RPMI7951 (cell line): ENCODE data around the gene KIAA0930. TPM values are rescaled to one million over a fixed set of nuclear protein-coding genes. Genes with fewer than 3 reads are reported as not detected.

ENCODE experiments used
- DNase-seq: peaks from one replicate; pipeline ENCODE4 v3.0.0-alpha.2; 2012; ENCODE audit warnings: low read depth
- total RNA-seq: library from RNA; depleted of rRNA; stranded (reverse); fragments of >200 nt; shearing (Covaris generic); gene quantifications from 2 replicates; pipeline ENCODE4 v1.2.3, GENCODE V29; 2014

KIAA0930 gene
- total RNA-seq, 1 experiment from 2014 or later, result 29.2 TPM

DNA sequence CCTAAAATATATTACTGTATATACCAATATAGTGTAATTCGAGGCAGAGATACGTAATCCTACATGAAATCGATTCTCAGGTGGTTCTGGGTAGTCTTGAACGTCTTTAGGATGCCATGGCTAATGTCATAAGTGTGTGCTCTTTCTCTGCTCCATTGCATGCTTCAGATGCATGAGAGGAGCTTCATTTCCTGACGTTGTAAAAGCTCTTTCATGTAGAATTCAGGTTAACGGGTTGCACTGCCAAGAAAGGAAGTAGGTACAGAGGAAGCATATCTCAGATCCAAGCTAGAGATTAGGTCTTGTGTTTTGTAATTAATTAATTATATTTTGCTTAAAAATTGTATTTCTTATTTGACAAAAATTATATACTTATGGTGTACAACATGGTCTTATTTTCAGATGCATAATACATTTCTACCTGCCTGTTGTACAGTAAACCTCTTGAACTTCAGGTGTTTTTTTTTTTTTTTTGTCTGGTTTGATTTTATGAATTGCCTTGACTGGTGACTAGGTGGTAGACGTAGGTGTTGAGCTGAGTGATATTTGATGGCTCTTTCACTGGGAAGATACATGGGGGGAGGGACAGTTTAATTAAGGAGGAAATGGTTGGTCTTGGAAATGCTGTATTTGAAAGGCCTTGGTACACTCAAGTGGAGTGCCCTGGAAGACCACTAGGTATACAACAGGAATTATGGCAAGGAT lies 67.7 kb downstream of the KIAA0930 start:
- no peak for DNase-seq

DNA sequence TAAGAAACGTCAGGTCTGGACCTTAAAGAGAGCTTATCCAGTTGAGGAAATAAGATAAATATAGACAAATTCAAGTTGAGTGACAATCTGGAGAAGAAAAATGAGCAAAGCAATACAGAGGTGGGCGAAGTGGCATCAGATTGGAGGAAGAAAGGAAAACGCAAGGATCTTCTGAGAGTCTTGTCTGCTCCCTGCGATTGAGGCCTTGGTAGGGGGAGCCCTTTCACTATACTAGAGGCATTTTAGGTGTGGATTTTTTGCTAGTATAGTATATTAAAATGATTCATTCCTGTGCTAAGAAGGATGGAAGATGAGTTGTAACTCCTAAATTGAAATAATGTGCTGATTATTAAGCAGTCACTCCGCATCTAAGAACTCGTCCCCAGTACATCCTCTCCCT lies 68.9 kb downstream of the KIAA0930 start:
- no peak for DNase-seq

DNA sequence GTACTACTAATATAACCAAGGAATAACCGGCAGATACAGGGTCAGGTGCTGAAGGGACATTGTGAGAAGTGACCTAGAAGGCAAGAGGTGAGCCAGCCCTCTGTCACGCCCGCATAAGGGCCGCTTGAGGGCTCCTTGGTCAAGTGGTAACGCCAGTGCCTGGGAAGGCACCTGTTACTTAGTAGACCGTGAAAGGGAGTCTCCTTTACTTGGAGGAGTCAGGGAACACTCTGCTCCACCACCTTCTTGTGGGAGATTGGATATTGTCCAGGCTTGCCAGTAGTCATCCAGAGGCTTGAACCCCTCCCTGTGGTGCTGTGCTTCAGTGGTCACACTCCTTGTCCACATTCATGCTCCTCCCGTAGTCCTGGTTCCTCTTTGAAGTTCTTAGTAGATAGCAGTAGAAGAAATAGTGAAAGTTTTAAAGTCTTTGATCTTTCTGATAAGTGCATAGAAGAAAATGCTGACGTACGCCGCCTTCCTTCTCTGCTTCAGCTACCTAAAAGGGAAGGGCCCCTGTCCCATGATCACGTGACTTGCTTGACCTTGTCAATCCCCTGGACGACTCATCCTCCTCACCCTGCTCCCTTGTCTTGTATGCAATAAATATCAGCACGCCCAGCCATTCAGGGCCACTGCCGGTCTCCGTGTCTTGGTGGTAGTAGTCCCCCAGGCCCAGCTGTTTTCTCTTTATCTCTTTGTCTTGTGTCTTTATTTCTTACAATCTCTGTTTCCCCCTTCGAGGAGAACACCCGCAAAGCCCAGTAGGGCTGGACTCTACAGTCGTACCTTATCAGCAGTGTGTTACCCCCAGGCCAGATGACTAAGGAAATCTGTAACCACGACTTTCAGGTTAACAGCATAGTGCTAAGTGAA lies 70.9 kb downstream of the KIAA0930 start:
- DNase-seq, result peak; percentile 65

DNA sequence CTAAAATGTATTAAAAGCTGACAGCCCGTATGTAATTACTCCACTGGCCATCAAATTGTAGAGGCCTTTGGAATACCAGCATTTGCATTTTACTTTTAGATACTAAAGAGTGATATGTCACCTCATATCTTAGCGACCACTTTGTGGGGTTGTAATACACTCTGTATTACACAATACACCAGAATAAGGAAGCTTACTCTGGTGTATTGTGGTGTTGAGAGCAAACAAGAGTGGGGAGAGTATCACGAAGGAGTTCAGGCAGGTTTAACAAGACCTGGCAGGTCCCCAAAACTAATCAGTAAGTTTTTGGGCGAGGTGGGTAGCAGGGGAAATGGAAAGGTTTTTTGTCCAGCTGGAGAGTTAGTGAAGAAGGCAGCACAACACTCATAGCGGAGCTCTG lies 73.8 kb downstream of the KIAA0930 start:
- DNase-seq, result no peak

DNA sequence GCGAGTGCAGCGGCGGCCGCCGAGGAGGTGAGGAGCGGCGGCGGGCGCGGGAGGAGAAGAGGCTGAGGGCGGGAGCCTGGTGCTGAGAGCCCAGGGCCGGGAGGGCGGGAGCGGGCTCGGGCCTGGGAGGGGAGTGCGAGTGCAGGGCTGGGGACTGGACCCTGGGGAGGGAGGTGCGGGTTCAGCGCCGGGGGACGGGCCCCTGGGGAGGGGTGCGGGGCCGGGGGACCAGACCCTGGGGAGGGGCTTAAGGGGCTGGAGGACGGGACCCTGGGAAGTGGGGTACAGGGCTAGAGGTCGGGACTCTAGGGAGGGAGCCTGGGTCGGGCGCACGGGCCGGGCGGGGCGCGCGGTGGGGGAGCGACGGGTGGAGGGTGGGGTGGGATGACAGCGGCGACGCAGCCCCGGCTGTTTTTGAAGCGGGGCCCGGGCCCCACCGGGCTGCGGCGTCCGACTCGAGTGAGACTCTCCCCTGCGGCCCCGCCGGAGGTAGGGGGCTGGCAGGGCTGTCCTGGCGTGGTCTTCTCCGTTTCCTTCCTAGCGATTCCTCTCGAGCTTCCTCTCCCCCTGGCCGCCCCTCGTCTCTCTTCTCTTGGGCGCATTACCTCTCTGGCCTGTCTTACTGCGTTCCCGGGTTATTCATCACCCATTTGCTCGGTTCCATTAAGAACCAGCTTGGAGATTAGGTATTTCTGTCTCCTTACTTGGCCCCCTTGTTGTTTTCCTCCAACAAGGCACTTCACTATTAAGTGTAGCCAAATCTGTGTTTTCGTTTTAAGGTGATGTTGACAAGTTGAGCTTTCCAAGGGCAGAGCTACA lies 76.2 kb downstream of the KIAA0930 start:
- no peak for DNase-seq

DNA sequence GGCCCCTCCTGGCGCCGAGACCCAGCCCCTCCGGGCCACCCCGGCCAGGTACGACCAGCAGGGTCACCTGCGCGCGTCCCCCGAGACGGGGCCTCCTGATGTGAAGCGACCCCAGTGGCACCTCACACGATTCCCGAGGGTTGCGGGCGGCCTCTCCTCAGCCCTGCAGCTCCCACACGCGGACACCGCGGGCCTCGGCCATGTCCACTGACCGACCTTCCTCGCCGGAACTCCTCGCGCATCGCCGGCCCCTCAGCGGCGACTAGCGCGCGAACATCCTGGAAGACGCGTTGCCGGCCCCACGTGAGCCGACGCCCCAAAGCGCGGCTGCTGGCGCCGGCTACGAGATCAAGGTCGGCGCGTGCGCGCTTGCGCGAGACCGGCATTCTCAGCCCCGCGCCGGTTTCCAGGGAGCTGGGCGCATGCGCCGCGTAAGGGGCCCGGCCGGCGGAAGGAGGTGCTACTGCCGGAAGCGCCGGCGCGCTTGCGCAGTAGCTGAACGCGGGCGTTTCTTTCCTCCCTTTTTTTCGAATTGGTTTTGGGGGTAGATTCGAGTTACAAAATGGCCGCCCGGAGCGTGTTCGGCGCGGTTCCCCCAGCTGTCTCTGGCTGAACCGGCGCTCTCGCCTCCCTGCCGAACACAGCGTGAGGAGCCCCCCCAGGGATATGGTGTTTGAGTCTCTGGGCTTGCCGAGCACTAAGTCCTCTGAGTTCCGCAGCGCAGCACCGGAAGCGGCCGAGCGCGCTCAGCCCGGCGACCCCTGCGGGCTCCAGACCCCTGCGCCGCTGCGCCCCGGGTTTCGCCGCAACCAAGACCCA lies 77.0 kb downstream of the KIAA0930 start, which contains the start of gene NUP50:
TSS of gene NUP50 (plus strand) at position 475 of the 819 bp plus-strand sequence. CDS start 4,253 bp downstream, outside the sequence.
- peak; percentile 90 for DNase-seq

DNA sequence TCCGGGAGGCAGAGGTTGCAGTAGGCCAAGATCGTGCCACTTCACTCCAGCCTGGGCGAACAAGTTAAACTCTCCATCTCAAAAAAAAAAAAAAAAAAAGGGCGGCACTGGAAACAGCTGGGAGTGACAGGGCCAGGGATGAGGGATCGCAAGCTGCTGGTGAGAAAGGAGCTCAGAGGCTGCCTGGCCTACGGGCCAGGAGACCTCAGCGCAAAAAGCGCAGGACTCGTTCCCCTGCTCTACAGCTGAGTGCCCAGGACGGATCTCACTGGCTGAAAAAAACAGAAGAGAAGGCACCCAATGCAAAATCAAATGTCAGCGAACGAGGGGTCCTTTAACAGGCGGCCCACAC lies 77.6 kb downstream of the KIAA0930 start:
- peak; percentile 42 for DNase-seq

DNA sequence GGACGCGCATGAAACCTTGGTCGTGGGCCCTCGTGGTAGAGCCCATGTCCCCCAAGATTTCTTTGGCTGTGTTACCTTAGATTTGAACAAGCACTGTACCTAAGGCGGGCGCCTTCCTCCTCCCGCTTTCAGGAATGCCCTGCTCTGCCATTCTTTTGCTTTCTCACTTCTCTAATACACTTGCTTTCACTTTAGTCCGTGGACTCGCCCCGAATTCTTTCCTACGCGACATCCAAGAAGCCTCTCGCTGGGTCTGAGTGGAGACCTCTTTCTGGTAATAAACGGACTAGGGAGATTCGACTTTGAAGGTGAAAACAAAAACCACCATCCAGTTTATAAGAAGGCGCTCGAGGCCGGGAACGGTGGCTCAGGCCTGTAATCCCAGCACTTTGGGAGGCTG lies 78.2 kb downstream of the KIAA0930 start:
- no peak for DNase-seq

DNA sequence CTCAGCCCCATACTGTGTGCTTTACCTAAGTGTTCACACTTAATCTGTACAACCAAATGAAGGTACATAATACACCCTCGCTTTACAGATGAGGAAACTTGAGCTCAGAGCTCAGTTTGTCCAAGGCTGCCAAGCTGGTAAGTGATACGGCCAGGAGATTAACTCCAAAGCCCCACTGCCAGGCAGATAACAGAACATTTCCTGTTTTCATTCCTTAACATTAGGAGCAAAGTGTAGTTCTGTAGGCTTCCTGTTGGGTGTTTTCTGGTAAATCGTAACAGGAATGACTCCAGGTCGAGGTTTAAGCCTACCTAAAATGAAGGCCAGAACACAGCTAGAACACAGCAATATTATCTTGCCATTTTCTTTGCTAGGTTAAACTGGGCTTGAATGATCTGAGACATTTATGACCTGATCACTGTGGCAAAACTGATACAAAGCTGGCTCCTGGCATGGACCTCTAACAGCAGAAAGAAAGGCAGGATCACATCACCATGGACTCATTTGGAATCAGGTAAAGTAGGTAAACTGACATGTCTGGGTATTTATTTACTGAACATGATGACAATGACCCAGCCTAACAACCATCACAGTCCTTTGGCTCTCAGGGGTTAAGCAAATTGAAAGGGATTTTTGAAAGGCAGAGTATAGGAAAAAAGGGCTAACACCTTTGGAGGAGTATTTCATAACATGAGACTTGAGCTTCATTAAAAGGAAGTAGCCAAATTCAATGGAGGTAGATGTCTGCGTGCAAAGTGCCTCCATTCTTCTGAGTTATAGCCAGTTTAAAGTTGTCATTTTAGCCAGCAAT lies 80.8 kb downstream of the KIAA0930 start:
- no peak for DNase-seq

DNA sequence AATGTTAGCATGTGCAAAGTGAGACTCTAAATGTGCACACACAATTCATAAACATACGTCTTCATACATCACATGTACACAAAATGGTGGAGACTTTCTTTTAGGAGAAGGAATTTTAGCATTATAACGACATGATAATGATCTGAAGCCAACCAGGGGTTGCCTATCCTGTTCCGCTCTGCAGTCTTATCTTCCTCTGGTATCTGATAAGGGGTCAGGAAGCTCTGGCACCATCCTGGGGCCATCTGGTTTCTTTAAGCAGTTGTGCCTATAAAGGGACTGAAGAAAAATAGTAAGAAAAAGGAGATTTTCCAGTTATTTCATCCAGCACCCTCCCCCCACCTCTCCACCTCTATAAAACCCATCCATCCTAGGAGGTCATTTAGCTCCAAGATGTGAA lies 82.8 kb downstream of the KIAA0930 start:
- DNase-seq, result no peak

DNA sequence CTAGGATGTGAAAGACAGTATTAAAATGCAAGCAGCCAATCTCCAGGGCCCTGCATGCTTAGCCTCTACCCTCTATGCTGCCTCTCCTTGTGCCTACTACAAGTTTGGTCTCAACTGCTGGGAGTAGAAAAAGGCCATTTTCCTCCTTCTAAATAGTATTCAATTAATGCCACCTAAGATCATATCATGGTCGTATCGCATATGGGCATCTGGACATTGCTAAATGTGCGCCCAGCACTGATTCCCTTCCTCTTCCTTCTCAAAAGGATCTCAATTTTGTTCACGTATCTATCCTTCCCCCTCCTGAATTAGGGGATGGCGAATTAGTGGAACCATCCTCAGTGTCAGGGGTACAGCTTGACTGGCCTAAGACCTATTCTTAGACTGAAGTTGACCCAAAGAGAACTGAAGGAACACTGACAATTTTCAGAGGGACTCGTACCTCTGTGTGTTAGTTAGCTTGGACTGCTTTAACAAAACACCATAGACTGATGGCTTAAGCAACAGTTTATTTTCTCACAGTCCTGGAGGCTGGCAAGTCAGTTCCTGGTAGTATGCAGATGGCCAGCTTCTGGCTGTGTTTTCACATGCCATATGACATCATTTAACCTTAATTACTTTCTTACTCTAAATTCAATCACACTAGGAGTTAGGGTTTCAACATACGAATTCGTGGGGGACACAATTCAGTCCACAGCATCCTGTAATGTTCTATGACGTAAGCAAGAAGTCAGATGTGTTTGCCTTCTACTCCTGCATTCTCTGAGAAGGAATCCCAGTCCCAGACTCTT lies 85.4 kb downstream of the KIAA0930 start:
- no peak for DNase-seq

DNA sequence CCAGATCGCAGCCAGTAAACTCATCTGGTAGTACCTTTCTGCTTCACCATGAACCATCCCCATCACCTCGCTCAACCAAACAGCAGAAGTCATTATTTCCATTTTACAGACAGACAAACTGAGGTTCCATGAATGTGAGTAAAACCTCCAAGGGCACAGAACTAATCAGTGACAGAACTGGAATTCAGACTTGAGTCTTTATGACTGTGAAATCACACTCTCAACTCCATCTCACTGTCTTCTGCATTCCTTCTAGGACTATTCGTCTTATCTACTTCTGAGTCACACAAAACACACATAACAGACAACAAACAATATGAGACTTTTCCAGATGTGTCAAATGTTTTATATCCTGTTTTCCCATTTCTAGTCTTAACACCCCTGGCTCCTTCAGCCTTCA lies 86.3 kb downstream of the KIAA0930 start:
- DNase-seq, result no peak

DNA sequence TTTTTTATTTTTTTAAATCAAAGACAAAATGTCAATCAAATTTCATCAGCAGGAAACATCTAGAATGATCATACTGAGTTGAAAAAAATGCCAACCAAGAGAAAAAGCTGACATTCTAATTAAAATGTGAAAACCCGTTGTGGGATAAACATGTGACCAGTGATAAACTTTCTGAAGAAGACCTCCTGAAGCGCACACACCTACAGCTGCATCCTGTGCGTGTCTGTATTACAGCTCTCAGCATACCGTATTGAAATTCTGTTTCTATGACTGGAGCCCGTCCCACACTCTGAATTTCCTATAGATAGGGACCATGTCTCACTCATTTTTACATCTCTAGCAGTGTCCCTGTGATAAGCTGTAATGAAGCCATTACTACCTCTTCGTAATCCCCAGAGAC lies 89.2 kb downstream of the KIAA0930 start:
- no peak for DNase-seq

DNA sequence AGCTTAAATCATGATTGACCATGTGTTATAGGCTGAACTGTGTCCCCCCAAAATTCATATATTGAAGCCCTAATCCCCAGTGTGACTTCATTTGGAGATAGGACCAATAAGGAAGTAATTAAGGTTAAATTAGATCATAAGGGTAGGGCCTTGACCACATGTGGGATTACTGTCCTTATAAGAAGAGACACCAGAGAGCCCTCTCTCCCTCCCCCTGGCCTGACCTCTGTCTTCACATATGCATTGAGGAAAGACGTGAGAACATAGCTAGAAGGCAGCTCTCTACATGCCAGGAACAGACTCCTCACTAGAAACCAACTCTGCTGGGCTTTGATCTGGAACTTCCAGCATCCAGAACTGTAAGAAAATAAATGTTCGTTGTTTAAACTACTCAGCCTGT lies 90.6 kb downstream of the KIAA0930 start:
- DNase-seq, result no peak

DNA sequence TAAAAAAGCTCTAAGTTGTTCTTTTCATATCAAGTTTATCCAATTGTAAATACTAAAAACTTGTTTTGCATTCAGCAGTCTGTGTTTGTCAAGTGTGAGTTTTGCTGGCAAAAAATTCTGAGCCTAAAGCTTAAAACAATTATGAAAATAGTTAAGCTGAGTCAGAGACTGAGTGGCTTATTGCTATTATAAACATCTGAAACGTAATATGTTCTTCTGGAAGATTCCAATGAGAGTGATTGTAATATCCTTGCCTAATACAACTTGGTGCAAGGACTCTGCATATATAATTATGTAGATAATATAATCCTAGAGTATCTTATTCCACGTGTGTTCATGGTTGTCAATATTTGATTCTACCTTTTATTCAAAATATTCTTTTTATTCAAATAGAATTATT lies 91.0 kb downstream of the KIAA0930 start:
- no peak for DNase-seq

DNA sequence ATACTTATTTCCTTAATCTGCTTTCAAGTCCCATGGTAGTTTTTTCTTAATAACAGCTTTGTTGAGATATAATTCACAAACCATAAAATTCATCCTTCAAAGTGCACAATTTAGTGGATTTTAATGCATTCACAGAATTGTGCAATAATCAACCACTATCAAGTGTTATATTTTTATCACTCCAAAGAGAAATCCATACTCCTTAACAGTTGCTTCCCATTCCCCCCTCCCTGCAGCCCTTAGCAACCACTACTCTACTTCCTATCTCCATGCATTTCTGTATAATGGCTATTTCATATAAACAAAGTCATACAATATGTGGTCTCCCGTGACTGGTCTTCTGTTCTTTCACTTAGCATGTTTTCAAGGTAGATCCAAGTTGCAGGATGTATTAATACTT lies 95.8 kb downstream of the KIAA0930 start:
- DNase-seq, result no peak

DNA sequence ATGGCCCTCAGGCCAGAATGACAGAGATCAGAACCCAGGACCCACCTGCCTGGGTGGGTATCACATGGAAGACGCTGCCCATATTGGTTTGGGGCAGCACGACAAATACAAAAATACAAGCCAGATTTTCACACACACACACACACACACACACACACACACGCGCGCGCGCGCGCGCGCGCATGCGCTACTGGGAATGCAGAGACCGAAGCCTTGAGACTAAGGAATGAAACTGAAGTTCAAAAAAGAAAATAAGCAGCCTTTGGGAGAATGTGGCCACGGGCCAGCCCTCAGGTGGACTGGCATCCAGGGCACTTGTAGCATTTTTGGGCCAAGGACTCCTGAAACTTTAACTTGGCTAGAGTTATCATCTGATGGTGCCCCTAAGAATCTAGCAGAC lies 98.3 kb downstream of the KIAA0930 start:
- DNase-seq, result no peak
